K562 (cell line): ENCODE data around the gene MMEL1. TPM values are rescaled to one million over a fixed set of nuclear protein-coding genes. Genes with fewer than 3 reads are reported as not detected.

Experiments used
- ATAC-seq: fragments of 200-7000 bp; cut with Tn5 transposase; 3 replicates; pipeline ENCODE4 v1.9.1; 2020; ENCODE audit warnings: moderate library complexity
- BruUV-seq: library from RNA; stranded (reverse); fragments of 400-500 nt; replicated peaks from 2 replicates; lab custom pipeline; 2021; lab: Mats Ljungman, UMichigan
- CTCF ChIA-PET: fragments of 300-600 bp; formaldehyde crosslinking; extraction: SDS; loops from one replicate; lab custom pipeline; 2021; ENCODE audit warnings: low intra/inter-chr PET ratio; lab: Yijun Ruan, JAX
- POLR2A ChIA-PET: fragments of 300-600, 350-650 bp; sonication (Branson Sonifier 250); formaldehyde crosslinking; extraction: SDS; loops from one replicate; lab custom pipeline; 2021; ENCODE audit warnings: antibody characterized with exemption, inconsistent platforms; lab: Yijun Ruan, JAX
- DNase-seq, 4 experiments: peaks; one replicate each; pipeline versions ENCODE4 v3.0.0 to v3.0.0-alpha.2; 2011 to 2018; ENCODE audit warnings: low spot score in 3 of 4, mixed read lengths in 3 of 4; ENCODE audit errors: extremely low read depth in 1 of 4
- FAIRE-seq: peaks from 2 replicates; lab custom pipeline; 2011; peaks lifted over from hg19 to GRCh38; lab: Jason Lieb, UNC
- H2AFZ ChIP-seq: 2 replicates; pipeline ENCODE4 v1.6.0; 2011; ENCODE audit warnings: low read depth, low read length, control low read depth, inconsistent platforms
- H3K27ac ChIP-seq: fragments of 200-600 bp; 3 replicates; pipeline ENCODE4 v1.8.0; 2011; ENCODE audit warnings: low read depth, mild to moderate bottlenecking, control low read depth, inconsistent platforms, low read length, moderate library complexity, mixed read lengths; ENCODE audit errors: extremely low read depth
- H3K27me3 ChIP-seq, 2 experiments: fragments of 300-600 bp in 1 of 2; 2 replicates in 1 of 2; 3 replicates in 1 of 2; pipeline versions ENCODE4 v1.6.0 to v1.8.0; 2011; ENCODE audit warnings: inconsistent platforms in 2 of 2, low read length in 2 of 2, mild to moderate bottlenecking in 1 of 2, mixed read lengths in 1 of 2, moderate library complexity in 1 of 2; ENCODE audit not compliant: control insufficient read depth in 2 of 2, insufficient read depth in 2 of 2
- H3K36me3 ChIP-seq: fragments of 300-600 bp; 3 replicates; pipeline ENCODE4 v1.8.0; 2011; ENCODE audit warnings: mild to moderate bottlenecking, low read length, inconsistent platforms; ENCODE audit not compliant: control insufficient read depth, insufficient read depth
- H3K4me1 ChIP-seq, 2 experiments: fragments of 200-600 bp in 1 of 2; replicated peaks in 1 of 2; 2 replicates in 1 of 2; 3 replicates in 1 of 2; pipeline versions ENCODE4 v1.5.1 to v1.8.0; 2011; ENCODE audit warnings: inconsistent platforms in 2 of 2, low read length in 2 of 2, mild to moderate bottlenecking in 1 of 2, mixed read lengths in 1 of 2, moderate library complexity in 1 of 2; ENCODE audit not compliant: control insufficient read depth in 2 of 2, insufficient read depth in 2 of 2
- H3K4me2 ChIP-seq: 2 replicates; pipeline ENCODE4 v1.6.1; 2011; ENCODE audit warnings: low read length, control low read depth, inconsistent platforms, mixed read lengths; ENCODE audit not compliant: insufficient read depth
- H3K4me3 ChIP-seq: fragments of 200-600 bp; sonication (generic), shearing (Covaris generic); 2 replicates; pipeline ENCODE4 v1.5.1; 2016; ENCODE audit warnings: control low read depth, inconsistent platforms
- H3K79me2 ChIP-seq: fragments of 200-600 bp; 3 replicates; pipeline ENCODE4 v1.8.0; 2011; ENCODE audit warnings: low read length, inconsistent platforms; ENCODE audit not compliant: control insufficient read depth, insufficient read depth
- H3K9ac ChIP-seq, 2 experiments: 2 replicates each; pipeline versions ENCODE4 v1.6.0 to v1.6.1; 2011; ENCODE audit warnings: low read depth in 2 of 2, low read length in 2 of 2, control low read depth in 1 of 2, inconsistent platforms in 1 of 2, mild to moderate bottlenecking in 1 of 2, mixed read lengths in 1 of 2; ENCODE audit not compliant: insufficient read depth in 1 of 2
- H3K9me1 ChIP-seq: one replicate; pipeline ENCODE4 v1.6.0; 2011; ENCODE audit warnings: inconsistent platforms, mild to moderate bottlenecking, low read length, moderate library complexity; ENCODE audit not compliant: control insufficient read depth, insufficient read depth
- H3K9me3 ChIP-seq: replicated peaks from 2 replicates; pipeline ENCODE4 v1.5.1; 2011; ENCODE audit warnings: low read depth, low read length, inconsistent platforms; ENCODE audit not compliant: control insufficient read depth, insufficient read depth
- H4K20me1 ChIP-seq: replicated peaks from 2 replicates; pipeline ENCODE4 v1.6.1; 2011; ENCODE audit warnings: low read length, inconsistent platforms, mixed read lengths; ENCODE audit not compliant: control insufficient read depth, insufficient read depth
- ARID1B ChIP-seq: fragments of 450-650 bp; IDR thresholded peaks from 2 replicates; pipeline ENCODE4 v1.6.1; 2016; ENCODE audit warnings: antibody characterized with exemption, mild to moderate bottlenecking, inconsistent platforms
- CBX1 ChIP-seq: sonication (generic); IDR thresholded peaks from 2 replicates; pipeline ENCODE4 v1.6.1; 2016; ENCODE audit warnings: antibody characterized with exemption, low read depth, mild to moderate bottlenecking
- FUS ChIP-seq: fragments of 200-400 bp; formaldehyde crosslinking; optimal IDR thresholded peaks from 2 replicates; pipeline ENCODE3; 2017; ENCODE audit warnings: low read depth, low read length
- KAT7 ChIP-seq: sonication (generic); formaldehyde crosslinking; IDR thresholded peaks from 2 replicates; pipeline ENCODE4 v1.8.0; 2022; ENCODE audit warnings: missing genetic modification reagents, mild to moderate bottlenecking, borderline replicate concordance
- RBM14 ChIP-seq: fragments of 200-400 bp; formaldehyde crosslinking; IDR thresholded peaks from 2 replicates; pipeline ENCODE4 v1.6.1; 2018; ENCODE audit warnings: low read depth, mild to moderate bottlenecking, low read length, moderate library complexity, borderline replicate concordance; ENCODE audit not compliant: insufficient read depth
- SMARCB1 ChIP-seq: IDR thresholded peaks from 2 replicates; pipeline ENCODE4 v1.6.1; 2011; ENCODE audit warnings: improper control_type of control experiment, low read depth; ENCODE audit not compliant: insufficient read length
- ZBTB7A ChIP-seq: IDR thresholded peaks from 2 replicates; pipeline ENCODE4 v1.6.1; 2011; ENCODE audit warnings: low read depth, mild to moderate bottlenecking, low read length, moderate library complexity, borderline replicate concordance; ENCODE audit not compliant: control insufficient read depth
- ZNF584 ChIP-seq: fragments of 200-800 bp; sonication (Bioruptor generic); IDR thresholded peaks from 2 replicates; pipeline ENCODE4 v1.6.1; 2016; ENCODE audit warnings: low read depth, mild to moderate bottlenecking, missing genetic modification characterization, missing compliant biosample characterization
- WGBS: fragments of 100-300 bp; shearing (Covaris generic); methylation state at CpG from one replicate; pipeline ENCODE4 v1.1.6; 2016; ENCODE audit warnings: low coverage, mixed read lengths; ENCODE audit not compliant: insufficient coverage; ENCODE audit errors: missing lambda C conversion rate; 5-methylcytosine and 5-hydroxymethylcytosine counted together
- in situ Hi-C: fragments of 300-500 bp; cut with MboI; formaldehyde crosslinking; loops from 4 replicates; pipeline ENCODE4 v1.15.0; 2018; ENCODE audit warnings: inconsistent platforms, mixed read lengths
- intact Hi-C: fragments of 100-400 bp; cut with micrococcal nuclease; formaldehyde crosslinking; loops from 2 replicates; pipeline ENCODE4 v1.14.2; 2022
- polyA plus RNA-seq, 8 experiments: library from polyadenylated mRNA; depleted of rRNA in 4 of 8; stranded (reverse) in 5 of 8; unstranded in 3 of 8; fragments of >200 nt; fragmentation: Nextera tagmentation in 2 of 8; fragmentation: Illumina TruSeq in 1 of 8; extraction: Ambion mirVana in 2 of 8; extraction: Trizol in 1 of 8; gene quantifications; 2 replicates each; pipeline versions ENCODE4 v1.2.1 to v1.2.3, GENCODE V29; 2011 to 2014; ENCODE audit warnings: inconsistent platforms in 1 of 8, missing spikeins in 1 of 8
- total RNA-seq, 7 experiments: library from RNA; depleted of rRNA in 6 of 7; stranded (reverse); fragments of >200 nt in 6 of 7; fragmentation: Illumina TruSeq in 2 of 7; extraction: Trizol in 2 of 7; gene quantifications; 2 replicates each; pipeline versions ENCODE4 v1.2.1 to v1.2.3, GENCODE V29; 2011 to 2021; ENCODE audit warnings: low replicate concordance in 1 of 7
- TF ChIP-seq, protein P1 (sequence below): sonication (generic); formaldehyde crosslinking; IDR thresholded peaks from 2 replicates; pipeline ENCODE4 v1.9.0; 2022; ENCODE audit warnings: mild to moderate bottlenecking, missing genetic modification reagents
- TF ChIP-seq, protein P2 (sequence below): fragments of 250-450 bp; sonication (Bioruptor Pico); IDR thresholded peaks from 2 replicates; pipeline ENCODE4 v1.4.0; 2020; ENCODE audit warnings: mild to moderate bottlenecking
- TF ChIP-seq, protein P3 (sequence below): fragments of 450-650 bp; IDR thresholded peaks from 2 replicates; pipeline ENCODE4 v1.6.1; 2017; ENCODE audit warnings: antibody characterized with exemption, mild to moderate bottlenecking

Gene MMEL1
- total and polyA plus RNA-seq, 9 of the 15 experiments (the other 6 are each of a cell fraction or from before 2014, with no cell fraction given), result not detected

DNA sequence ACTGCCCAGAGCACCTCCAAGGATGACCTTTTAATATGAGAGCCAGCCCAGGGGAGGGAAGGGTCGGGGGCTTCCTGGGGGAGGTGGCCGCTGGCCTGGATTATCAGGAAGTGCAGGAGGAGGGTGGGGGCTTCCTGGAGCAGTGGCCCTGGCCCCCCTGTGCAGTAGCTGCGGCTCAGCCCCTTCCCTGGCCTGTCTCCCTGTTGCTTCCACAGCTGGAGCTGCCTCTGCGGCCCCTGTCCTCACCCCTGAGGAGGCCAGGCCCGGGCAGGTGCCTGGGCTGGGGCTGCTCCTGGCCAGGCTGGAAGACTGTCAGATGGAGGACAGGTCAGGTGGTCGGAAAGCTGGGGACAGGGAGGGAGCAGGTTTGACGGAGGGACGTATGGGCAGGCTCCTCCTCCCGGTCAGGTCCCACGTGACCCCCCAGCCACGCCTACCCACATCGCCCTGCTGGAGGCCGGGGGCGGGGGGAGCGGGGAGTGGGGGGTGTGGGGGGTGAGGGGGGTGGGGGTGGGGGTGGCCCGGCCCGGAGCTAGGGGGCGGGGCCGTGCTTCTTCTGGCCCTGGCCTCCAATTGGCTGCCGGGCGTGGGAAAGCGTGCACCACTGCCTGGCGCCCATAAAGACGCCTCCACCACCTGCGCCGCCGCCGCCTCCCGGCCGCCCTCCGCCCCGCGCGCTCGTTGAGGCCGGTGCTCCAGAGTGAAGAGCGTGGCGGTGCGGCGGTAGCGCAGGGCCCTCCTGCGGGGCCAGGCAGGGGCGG is 86.9 kb downstream of the MMEL1 start:
- peaks cover 7% of the 10 kb centered on the region for H3K9me1 ChIP-seq
- ATAC-seq, result peak; percentile 73
- H3K9me3 ChIP-seq, result no peaks in the 10 kb centered on the region
- DNase-seq, result peak; percentile 96 to 99 (median 98)
- H4K20me1 ChIP-seq, result no peaks in the 10 kb centered on the region; the same call in 1 of the 2 replicates
- peak overlapping the region; percentile 62 for H3K4me3 ChIP-seq
- in situ Hi-C loops (loop anchor here (25.0 kb wide), 1 partner anchor 359 kb away; the partner anchor contains the start of gene FAAP20), intact Hi-C loops (loop anchor here (1.0 to 10.0 kb wide), 4 partner anchors 20 to 351 kb away; partner anchors contain the start of genes FAAP20, PANK4 and PRXL2B)
- no peaks in the 10 kb centered on the region for H3K27me3 ChIP-seq
- H3K27ac ChIP-seq, result peak overlapping the region; percentile 79
- WGBS, result under 1% methylated on average over 27 of the region's 43 CpGs
- CTCF ChIA-PET, result interaction anchor here (3.0 kb wide), 1 partner anchor 132 kb away, joined by 36 read pairs; the partner anchor contains the start of gene PEX10
- H3K4me2 ChIP-seq, result peak overlapping the region; percentile 87
- peak overlapping the region; percentile 83 for H2AFZ ChIP-seq
- peak overlapping the region; percentile 66 to 90 for H3K9ac ChIP-seq
- no TSS peak for BruUV-seq
- no peaks in the 10 kb centered on the region for H3K36me3 ChIP-seq
- FAIRE-seq, result peak; percentile 89
- peaks cover 72 to 90% of the 10 kb centered on the region in 2 experiments for H3K4me1 ChIP-seq
- H3K79me2 ChIP-seq, result peaks cover 9% of the 10 kb centered on the region; the same call in 1 of the 3 replicates
- POLR2A ChIA-PET, result interaction anchor here (0.6 to 1.7 kb wide), 11 partner anchors 13 to 357 kb away, joined by 3 to 6 read pairs (median 3); partner anchors contain the start of gene PANK4
- TF ChIP-seq, protein P1, sequence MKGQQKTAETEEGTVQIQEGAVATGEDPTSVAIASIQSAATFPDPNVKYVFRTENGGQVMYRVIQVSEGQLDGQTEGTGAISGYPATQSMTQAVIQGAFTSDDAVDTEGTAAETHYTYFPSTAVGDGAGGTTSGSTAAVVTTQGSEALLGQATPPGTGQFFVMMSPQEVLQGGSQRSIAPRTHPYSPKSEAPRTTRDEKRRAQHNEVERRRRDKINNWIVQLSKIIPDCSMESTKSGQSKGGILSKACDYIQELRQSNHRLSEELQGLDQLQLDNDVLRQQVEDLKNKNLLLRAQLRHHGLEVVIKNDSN, result peak; percentile 94
- TF ChIP-seq RBM14 (no peak), SMARCB1 (no peak), ARID1B (0 out of 2 replicates have a peak, but pooled peaks have one; percentile 8), FUS (peak; percentile 78), ZBTB7A (peak; percentile 50; the same call in 1 of the 2 replicates), CBX1 (peak; percentile 54; the same call in 1 of the 2 replicates), ZNF584 (CRISPR knock-in tag) (no peak), KAT7 (CRISPR knock-in tag) (peak; percentile 32; the same call in 1 of the 2 replicates)
- TF ChIP-seq, protein P2, sequence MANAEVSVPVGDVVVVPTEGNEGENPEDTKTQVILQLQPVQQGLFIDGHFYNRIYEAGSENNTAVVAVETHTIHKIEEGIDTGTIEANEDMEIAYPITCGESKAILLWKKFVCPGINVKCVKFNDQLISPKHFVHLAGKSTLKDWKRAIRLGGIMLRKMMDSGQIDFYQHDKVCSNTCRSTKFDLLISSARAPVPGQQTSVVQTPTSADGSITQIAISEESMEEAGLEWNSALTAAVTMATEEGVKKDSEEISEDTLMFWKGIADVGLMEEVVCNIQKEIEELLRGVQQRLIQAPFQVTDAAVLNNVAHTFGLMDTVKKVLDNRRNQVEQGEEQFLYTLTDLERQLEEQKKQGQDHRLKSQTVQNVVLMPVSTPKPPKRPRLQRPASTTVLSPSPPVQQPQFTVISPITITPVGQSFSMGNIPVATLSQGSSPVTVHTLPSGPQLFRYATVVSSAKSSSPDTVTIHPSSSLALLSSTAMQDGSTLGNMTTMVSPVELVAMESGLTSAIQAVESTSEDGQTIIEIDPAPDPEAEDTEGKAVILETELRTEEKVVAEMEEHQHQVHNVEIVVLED (CRISPR knock-in tag), result 0 out of 2 replicates have a peak, but pooled peaks have one; percentile 11
- TF ChIP-seq, protein P3, sequence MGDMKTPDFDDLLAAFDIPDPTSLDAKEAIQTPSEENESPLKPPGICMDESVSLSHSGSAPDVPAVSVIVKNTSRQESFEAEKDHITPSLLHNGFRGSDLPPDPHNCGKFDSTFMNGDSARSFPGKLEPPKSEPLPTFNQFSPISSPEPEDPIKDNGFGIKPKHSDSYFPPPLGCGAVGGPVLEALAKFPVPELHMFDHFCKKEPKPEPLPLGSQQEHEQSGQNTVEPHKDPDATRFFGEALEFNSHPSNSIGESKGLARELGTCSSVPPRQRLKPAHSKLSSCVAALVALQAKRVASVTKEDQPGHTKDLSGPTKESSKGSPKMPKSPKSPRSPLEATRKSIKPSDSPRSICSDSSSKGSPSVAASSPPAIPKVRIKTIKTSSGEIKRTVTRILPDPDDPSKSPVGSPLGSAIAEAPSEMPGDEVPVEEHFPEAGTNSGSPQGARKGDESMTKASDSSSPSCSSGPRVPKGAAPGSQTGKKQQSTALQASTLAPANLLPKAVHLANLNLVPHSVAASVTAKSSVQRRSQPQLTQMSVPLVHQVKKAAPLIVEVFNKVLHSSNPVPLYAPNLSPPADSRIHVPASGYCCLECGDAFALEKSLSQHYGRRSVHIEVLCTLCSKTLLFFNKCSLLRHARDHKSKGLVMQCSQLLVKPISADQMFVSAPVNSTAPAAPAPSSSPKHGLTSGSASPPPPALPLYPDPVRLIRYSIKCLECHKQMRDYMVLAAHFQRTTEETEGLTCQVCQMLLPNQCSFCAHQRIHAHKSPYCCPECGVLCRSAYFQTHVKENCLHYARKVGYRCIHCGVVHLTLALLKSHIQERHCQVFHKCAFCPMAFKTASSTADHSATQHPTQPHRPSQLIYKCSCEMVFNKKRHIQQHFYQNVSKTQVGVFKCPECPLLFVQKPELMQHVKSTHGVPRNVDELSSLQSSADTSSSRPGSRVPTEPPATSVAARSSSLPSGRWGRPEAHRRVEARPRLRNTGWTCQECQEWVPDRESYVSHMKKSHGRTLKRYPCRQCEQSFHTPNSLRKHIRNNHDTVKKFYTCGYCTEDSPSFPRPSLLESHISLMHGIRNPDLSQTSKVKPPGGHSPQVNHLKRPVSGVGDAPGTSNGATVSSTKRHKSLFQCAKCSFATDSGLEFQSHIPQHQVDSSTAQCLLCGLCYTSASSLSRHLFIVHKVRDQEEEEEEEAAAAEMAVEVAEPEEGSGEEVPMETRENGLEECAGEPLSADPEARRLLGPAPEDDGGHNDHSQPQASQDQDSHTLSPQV, result 0 out of 2 replicates have a peak, but pooled peaks have one; percentile 51
